Smooth muscle cell of the brain vasculature (primary cell): ENCODE results near the gene ITGA1.

Source experiments
- DNase-seq: peaks from one replicate; pipeline ENCODE4 v3.0.0-alpha.2; 2012; ENCODE audit warnings: low read depth, low spot score

ITGA1 gene

GRCh38 chr5:52896534-52897237 is 109.0 kb downstream of the ITGA1 start:
- DNase-seq, result no peak

- DNase-seq, result no peak
These were observed 109.5 kb downstream of the ITGA1 start for GRCh38 chr5:52897238-52897614.

GRCh38 chr5:52898961-52899680 is 111.4 kb downstream of the ITGA1 start:
- no peak for DNase-seq

GRCh38 chr5:52903142-52903541 is 115.4 kb downstream of the ITGA1 start:
- no peak for DNase-seq

- no peak for DNase-seq
These were observed 118.6 kb downstream of the ITGA1 start for GRCh38 chr5:52906343-52906742.

GRCh38 chr5:52906845-52907244 is 119.1 kb downstream of the ITGA1 start:
- DNase-seq, result no peak

- no peak for DNase-seq
These were observed 121.5 kb downstream of the ITGA1 start for GRCh38 chr5:52909192-52909591.

- no peak for DNase-seq
These were observed 122.4 kb downstream of the ITGA1 start for GRCh38 chr5:52910071-52910470.

GRCh38 chr5:52915176-52915875 is 127.6 kb downstream of the ITGA1 start:
- DNase-seq, result peak; percentile 70

- DNase-seq, result no peak
These were observed 133.2 kb downstream of the ITGA1 start for GRCh38 chr5:52920929-52921328.

- peak; percentile 83 for DNase-seq
These were observed 134.7 kb downstream of the ITGA1 start for GRCh38 chr5:52922384-52922783.

- no peak for DNase-seq
These were observed 136.7 kb downstream of the ITGA1 start for GRCh38 chr5:52924456-52924855.

GRCh38 chr5:52925001-52925400 is 137.3 kb downstream of the ITGA1 start:
- DNase-seq, result no peak

GRCh38 chr5:52928689-52929088 is 141.0 kb downstream of the ITGA1 start:
- no peak for DNase-seq

- DNase-seq, result no peak
These were observed 150.5 kb downstream of the ITGA1 start for GRCh38 chr5:52938226-52938625.

- DNase-seq, result no peak
These were observed 155.6 kb downstream of the ITGA1 start for GRCh38 chr5:52943285-52943684.

- DNase-seq, result no peak
These were observed 156.1 kb downstream of the ITGA1 start for GRCh38 chr5:52943808-52944207.

- no peak for DNase-seq
These were observed 157.3 kb downstream of the ITGA1 start for GRCh38 chr5:52945040-52945439.

GRCh38 chr5:52947208-52947607 is 159.5 kb downstream of the ITGA1 start:
- no peak for DNase-seq

GRCh38 chr5:52947851-52948250 is 160.1 kb downstream of the ITGA1 start:
- DNase-seq, result no peak

GRCh38 chr5:52948418-52949076 is 160.8 kb downstream of the ITGA1 start:
- peak; percentile 83 for DNase-seq

- no peak for DNase-seq
These were observed 163.0 kb downstream of the ITGA1 start for GRCh38 chr5:52950686-52951085.
